ENCODE measurements around the gene RAI1.
"Not testable (repeated sequence)": the region's sequence is repeated elsewhere in the genome, so short reads cannot be mapped to it uniquely, and the experiment has no call there.

Gene RAI1

GRCh38 chr17:17681187-17681743, at the start of gene RAI1:
TSS of gene RAI1 (plus strand) at chr17:17681458. CDS start at chr17:17792949, 111,491 bp downstream.
- H3K4me1 Mint-ChIP-seq (ENCODE audit: low read depth), result peaks cover 37% of the 10 kb centered on the region
- peak within 1 kb of the TSS; percentile 85 for H3K4me3 Mint-ChIP-seq
- H3K36me3 Mint-ChIP-seq, result no peaks in the 10 kb centered on the region
- no peaks in the 10 kb centered on the region for H3K9me3 Mint-ChIP-seq (ENCODE audit: low read depth)
- H3K27ac Mint-ChIP-seq, result peak within 1 kb of the TSS; percentile 72
- no peaks in the 10 kb centered on the region for H3K27me3 Mint-ChIP-seq

- H3K4me3 Mint-ChIP-seq; H3K9me3 Mint-ChIP-seq (ENCODE audit: low read depth); H3K36me3 Mint-ChIP-seq; H3K4me1 Mint-ChIP-seq (ENCODE audit: low read depth); H3K27me3 Mint-ChIP-seq; H3K27ac Mint-ChIP-seq: not testable (repeated sequence)
These were observed 48.6 kb upstream of the RAI1 start for GRCh38 chr17:17632690-17633089.

DNA sequence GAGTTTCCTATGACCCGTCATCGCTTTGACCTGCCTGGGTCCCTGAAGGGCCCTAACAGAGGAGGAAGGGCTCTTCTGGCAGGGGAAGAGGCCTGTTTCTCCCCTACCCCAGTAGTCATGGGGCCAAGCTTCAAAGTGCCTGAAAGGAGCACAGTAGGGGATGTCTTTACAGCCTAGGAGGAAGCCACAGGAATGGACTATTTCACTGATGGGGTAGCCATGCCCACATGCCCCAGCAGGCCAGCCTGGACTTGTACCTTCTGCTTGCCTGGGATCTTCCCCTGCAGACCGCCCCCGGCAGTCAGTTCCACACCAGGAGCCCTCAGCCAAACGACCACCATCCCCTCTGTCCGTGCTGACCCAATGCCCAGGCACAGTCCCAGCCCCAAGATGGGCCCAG, 47.9 kb upstream of the RAI1 start:
- Mint-ChIP-seq H3K27me3 (peaks cover 1% of the 10 kb centered on the region), H3K4me3 (no peak overlapping the region), H3K9me3 (ENCODE audit: low read depth) (no peaks in the 10 kb centered on the region), H3K27ac (no peak overlapping the region), H3K36me3 (no peaks in the 10 kb centered on the region), H3K4me1 (ENCODE audit: low read depth) (peaks cover 8% of the 10 kb centered on the region)

- Mint-ChIP-seq H3K4me1 (ENCODE audit: low read depth) (no peaks in the 10 kb centered on the region), H3K27me3 (peaks cover 1% of the 10 kb centered on the region), H3K27ac (no peak overlapping the region), H3K4me3 (no peak overlapping the region), H3K36me3 (no peaks in the 10 kb centered on the region), H3K9me3 (ENCODE audit: low read depth) (no peaks in the 10 kb centered on the region)
These were observed 46.1 kb upstream of the RAI1 start for GRCh38 chr17:17635126-17635525.

DNA sequence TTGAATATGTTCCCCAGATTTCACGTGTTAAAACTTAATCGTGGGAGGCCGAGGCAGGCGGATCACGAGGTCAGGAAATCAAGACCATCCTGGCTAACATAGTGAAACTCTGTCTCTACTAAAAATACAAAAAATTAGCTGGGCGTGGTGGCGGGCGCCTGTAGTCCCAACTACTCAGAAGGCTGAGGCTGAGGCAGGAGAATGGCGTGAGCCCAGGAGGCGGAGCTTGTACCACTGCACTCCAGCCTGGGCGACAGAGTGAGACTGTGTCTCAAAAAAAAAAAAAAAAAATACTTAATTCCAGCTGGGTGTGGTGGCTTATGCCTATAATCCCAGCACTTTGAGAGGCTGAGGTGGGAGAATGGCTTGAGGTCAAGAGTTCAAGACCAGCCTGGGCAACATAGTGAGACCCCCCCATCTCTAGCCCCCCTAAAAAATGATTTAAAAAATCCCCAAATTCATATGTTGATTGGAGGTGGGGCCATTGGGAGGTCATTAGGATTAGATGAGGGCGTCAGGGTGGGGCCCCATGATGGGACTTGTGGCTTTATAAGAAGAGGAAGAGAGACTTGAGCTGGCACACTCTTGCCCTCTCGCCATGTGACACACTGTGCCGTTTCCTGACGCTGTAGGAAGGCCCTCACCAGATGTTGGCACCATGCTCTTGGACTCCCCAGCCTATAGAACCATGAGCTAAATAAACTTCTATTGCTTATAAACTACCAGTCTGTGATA, 45.6 kb upstream of the RAI1 start:
- H3K4me3 Mint-ChIP-seq; H3K9me3 Mint-ChIP-seq (ENCODE audit: low read depth); H3K4me1 Mint-ChIP-seq (ENCODE audit: low read depth); H3K27ac Mint-ChIP-seq; H3K27me3 Mint-ChIP-seq; H3K36me3 Mint-ChIP-seq: not testable (repeated sequence)

DNA sequence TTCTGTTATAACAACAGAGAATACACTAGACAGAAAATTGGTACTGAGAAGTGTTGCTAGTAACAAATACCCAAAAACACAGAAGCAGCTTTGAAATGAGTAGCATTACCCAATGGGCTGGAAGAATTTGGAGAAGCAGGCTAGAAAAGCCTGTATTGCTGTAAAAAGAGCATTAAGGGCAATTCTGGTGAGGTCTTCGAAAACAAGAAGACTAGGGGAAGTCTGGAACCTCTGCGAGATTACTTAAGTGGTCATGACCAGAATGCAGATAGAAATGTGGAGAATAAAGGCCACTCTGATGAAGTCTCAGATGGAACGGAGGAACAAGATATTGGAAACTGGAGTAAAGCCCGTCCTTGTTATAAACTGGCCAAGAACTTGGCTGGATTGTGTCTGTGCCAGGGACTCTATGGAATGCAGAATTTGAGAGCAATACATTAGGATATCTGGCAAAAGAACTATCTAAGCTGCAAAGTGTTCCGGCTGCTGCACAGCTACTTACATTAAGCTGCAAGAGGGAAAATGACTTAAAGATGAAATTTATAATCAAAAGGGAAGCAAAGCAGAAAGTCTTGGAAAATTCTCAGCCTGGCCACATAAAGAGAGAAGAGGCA, 44.9 kb upstream of the RAI1 start:
- Mint-ChIP-seq H3K36me3 (no peaks in the 10 kb centered on the region), H3K4me1 (ENCODE audit: low read depth) (no peaks in the 10 kb centered on the region), H3K27ac (no peak overlapping the region), H3K9me3 (ENCODE audit: low read depth) (no peaks in the 10 kb centered on the region), H3K27me3 (peaks cover 1% of the 10 kb centered on the region), H3K4me3 (no peak overlapping the region)

DNA sequence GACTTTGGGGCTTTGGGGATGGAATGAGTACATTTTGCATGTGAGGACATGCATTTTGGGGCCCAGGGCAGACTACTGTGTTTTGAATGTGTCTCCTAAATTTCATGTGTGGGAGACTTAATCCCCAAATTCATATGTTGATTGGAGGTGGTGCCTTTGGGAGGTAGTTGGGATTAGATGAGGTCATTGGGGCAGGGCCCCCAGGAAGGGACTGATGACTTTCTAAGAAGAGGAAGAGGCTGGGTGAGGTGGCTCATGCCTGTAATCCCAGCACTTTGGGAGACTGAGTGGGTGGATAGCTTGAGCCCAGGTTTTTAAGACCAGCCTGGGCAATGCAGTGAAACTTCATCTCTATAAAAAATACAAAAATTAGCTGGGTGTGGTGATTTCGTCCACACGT, 42.8 kb upstream of the RAI1 start:
- peaks cover 1% of the 10 kb centered on the region for H3K27me3 Mint-ChIP-seq
- H3K9me3 Mint-ChIP-seq (ENCODE audit: low read depth), result no peaks in the 10 kb centered on the region
- no peaks in the 10 kb centered on the region for H3K4me1 Mint-ChIP-seq (ENCODE audit: low read depth)
- H3K4me3 Mint-ChIP-seq, result no peak overlapping the region
- H3K36me3 Mint-ChIP-seq, result no peaks in the 10 kb centered on the region
- H3K27ac Mint-ChIP-seq, result no peak overlapping the region

GRCh38 chr17:17639661-17640270, 41.5 kb upstream of the RAI1 start:
- not testable (repeated sequence) for H3K27me3 Mint-ChIP-seq; H3K36me3 Mint-ChIP-seq; H3K27ac Mint-ChIP-seq; H3K4me1 Mint-ChIP-seq (ENCODE audit: low read depth); H3K9me3 Mint-ChIP-seq (ENCODE audit: low read depth); H3K4me3 Mint-ChIP-seq

DNA sequence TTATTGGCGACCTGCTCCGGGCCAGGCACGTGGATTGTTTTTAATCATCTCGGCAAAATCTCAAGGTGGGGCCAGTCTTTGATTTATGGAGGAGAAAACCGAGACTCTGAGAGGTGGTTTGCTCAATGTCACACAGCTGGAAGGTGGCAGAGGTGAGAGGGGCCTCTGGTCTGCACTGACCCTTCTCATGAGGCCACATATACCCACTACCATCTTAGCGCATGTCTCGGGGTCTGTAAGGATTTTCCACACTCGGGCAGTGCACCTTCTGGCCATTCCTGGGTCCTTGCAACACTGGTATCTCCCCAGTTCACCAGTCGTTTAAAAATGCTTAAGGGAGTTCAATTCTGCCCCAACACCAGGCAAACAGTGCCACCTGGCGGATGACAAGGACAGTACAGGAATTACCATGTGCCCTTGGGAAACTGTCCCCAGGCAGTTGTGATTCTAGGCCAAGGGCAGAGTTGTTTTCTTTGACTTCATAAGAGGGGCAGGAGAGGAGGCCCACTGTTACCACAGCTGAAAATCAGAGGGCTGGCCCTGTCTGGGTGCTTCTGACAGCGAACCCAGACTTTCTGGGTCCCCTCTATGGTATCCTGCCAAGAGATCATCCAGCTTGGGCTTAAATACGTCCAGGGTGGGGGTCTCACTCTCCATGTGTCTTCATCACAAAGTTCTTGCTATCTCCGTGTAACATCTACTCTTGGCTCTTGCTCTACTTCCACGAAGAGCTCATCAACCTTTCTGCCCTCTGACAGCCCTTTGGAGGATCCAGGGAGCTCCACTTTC, 39.4 kb upstream of the RAI1 start:
- Mint-ChIP-seq H3K9me3 (ENCODE audit: low read depth) (no peaks in the 10 kb centered on the region), H3K36me3 (no peaks in the 10 kb centered on the region), H3K27ac (no peak overlapping the region), H3K27me3 (peaks cover 1% of the 10 kb centered on the region), H3K4me3 (no peak overlapping the region), H3K4me1 (ENCODE audit: low read depth) (no peaks in the 10 kb centered on the region)

DNA sequence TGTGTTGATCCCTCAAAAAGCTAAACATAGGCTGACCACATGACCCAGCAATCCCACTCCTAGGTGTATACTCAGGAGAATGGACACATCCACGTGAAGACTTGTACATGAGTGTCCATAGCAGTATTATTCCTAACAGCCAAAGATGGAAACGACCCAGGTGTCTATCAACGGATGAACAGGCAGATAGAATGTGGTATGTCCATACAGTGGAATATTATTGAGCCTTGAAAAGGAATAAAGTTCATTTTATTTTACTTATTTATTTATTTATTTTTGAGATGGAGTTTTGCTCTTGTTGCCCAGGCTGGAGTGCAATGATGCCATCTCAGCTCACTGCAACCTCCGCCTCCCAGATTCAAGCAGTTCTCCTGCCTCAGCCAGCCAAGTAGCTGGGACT, 36.1 kb upstream of the RAI1 start:
- H3K27ac Mint-ChIP-seq; H3K4me3 Mint-ChIP-seq; H3K27me3 Mint-ChIP-seq; H3K9me3 Mint-ChIP-seq (ENCODE audit: low read depth); H3K4me1 Mint-ChIP-seq (ENCODE audit: low read depth); H3K36me3 Mint-ChIP-seq: not testable (repeated sequence)

DNA sequence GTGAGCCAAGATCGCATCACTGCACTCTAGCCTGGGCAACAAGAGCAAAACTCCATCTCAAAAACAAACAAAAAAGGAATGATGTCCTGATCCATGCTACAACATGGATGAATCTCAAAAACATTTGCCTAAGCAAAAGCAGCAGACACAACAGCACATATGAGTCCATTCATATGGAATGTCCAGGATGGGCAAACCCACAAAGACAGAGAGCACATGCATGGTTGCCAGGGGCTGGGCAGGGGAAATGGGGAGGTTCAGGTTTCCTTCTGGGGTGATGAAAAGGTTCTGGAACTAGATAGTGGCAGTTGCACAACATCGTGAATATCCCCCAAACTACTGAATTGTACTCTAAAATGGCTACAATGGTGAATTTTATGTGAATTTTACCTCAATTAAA, 35.3 kb upstream of the RAI1 start:
- H3K27me3 Mint-ChIP-seq, result no peaks in the 10 kb centered on the region
- no peak overlapping the region for H3K27ac Mint-ChIP-seq
- no peak overlapping the region for H3K4me3 Mint-ChIP-seq
- H3K36me3 Mint-ChIP-seq, result peaks cover 2% of the 10 kb centered on the region
- H3K4me1 Mint-ChIP-seq (ENCODE audit: low read depth), result no peaks in the 10 kb centered on the region
- peaks cover 3% of the 10 kb centered on the region for H3K9me3 Mint-ChIP-seq (ENCODE audit: low read depth)

DNA sequence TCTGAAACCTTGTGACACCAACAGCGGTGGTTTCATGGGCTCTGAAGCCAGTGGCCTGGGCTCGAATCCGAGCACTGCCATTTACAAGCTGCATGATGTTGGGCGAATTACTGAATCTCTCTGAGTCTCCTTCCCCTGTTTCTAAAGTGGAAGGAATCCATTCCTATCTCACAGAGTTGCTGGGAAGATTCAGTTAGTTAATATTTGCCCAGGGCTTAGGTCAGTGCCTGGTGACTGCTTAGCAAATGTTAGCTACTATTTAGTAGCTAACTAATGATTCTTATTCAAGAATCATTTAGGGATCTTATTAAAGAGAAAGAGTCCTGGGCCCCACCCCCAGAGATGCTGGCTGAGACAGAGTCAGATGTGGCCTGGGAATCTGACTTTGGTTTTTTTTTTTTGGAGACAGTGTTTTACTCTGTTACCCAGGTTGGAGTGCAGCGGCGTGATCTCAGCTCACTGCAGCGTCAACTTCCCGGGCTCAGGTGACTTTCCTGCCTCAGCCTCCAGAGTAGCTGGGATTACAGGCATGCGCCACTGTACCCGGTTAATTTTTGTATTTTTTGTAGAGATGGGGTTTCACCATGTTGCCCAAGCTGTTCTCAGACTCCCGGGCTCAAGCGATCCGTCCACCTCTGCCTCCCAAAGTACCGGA, 33.6 kb upstream of the RAI1 start:
- H3K9me3 Mint-ChIP-seq (ENCODE audit: low read depth), result peaks cover 3% of the 10 kb centered on the region
- peaks cover 2% of the 10 kb centered on the region for H3K36me3 Mint-ChIP-seq
- no peak overlapping the region for H3K4me3 Mint-ChIP-seq
- no peaks in the 10 kb centered on the region for H3K27me3 Mint-ChIP-seq
- H3K27ac Mint-ChIP-seq, result no peak overlapping the region
- no peaks in the 10 kb centered on the region for H3K4me1 Mint-ChIP-seq (ENCODE audit: low read depth)

GRCh38 chr17:17648762-17649161, 32.5 kb upstream of the RAI1 start:
- Mint-ChIP-seq H3K27ac (no peak overlapping the region), H3K4me1 (ENCODE audit: low read depth) (no peaks in the 10 kb centered on the region), H3K9me3 (ENCODE audit: low read depth) (peaks cover 3% of the 10 kb centered on the region), H3K27me3 (no peaks in the 10 kb centered on the region), H3K36me3 (peaks cover 2% of the 10 kb centered on the region), H3K4me3 (no peak overlapping the region)

GRCh38 chr17:17650959-17651358, 30.3 kb upstream of the RAI1 start:
- no peaks in the 10 kb centered on the region for H3K27me3 Mint-ChIP-seq
- H3K4me3 Mint-ChIP-seq, result no peak overlapping the region
- H3K27ac Mint-ChIP-seq, result no peak overlapping the region
- H3K9me3 Mint-ChIP-seq (ENCODE audit: low read depth), result peaks cover 3% of the 10 kb centered on the region
- peaks cover 2% of the 10 kb centered on the region for H3K36me3 Mint-ChIP-seq
- H3K4me1 Mint-ChIP-seq (ENCODE audit: low read depth), result no peaks in the 10 kb centered on the region

Data from activated naive CD8-positive, alpha-beta T cell (primary cell).